ENCODE results near the gene PPP1R12A.
"Not testable (repeated sequence)": the region's sequence is repeated elsewhere in the genome, so short reads cannot be mapped to it uniquely, and the experiment has no call there.

The PPP1R12A gene

GRCh38 chr12:79891506-79892162 is 43.3 kb downstream of the PPP1R12A start:
- no peak for DNase-seq

- DNase-seq, result no peak
Measured at GRCh38 chr12:79887890-79888289, 47.0 kb downstream of the PPP1R12A start.

- peak in 1 of 2 experiments; percentile 20 for DNase-seq
Measured at GRCh38 chr12:79886917-79887519, 47.9 kb downstream of the PPP1R12A start.

GRCh38 chr12:79885911-79886490 is 48.9 kb downstream of the PPP1R12A start:
- DNase-seq, result no peak

- no peak for DNase-seq
Measured at GRCh38 chr12:79884401-79885006, 50.4 kb downstream of the PPP1R12A start.

GRCh38 chr12:79883216-79883615 is 51.7 kb downstream of the PPP1R12A start:
- no peak for DNase-seq

- no peak for DNase-seq
Measured at GRCh38 chr12:79881351-79881750, 53.5 kb downstream of the PPP1R12A start.

GRCh38 chr12:79878506-79878905 is 56.4 kb downstream of the PPP1R12A start:
- not testable (repeated sequence) for DNase-seq

GRCh38 chr12:79877246-79877645 is 57.7 kb downstream of the PPP1R12A start:
- no peak for DNase-seq

- no peak for DNase-seq
Measured at GRCh38 chr12:79874665-79875064, 60.2 kb downstream of the PPP1R12A start.

GRCh38 chr12:79873201-79873600 is 61.7 kb downstream of the PPP1R12A start:
- no peak for DNase-seq

- DNase-seq, result no peak
Measured at GRCh38 chr12:79871621-79872020, 63.3 kb downstream of the PPP1R12A start.

GRCh38 chr12:79870916-79871315 is 64.0 kb downstream of the PPP1R12A start:
- no peak for DNase-seq

GRCh38 chr12:79859646-79860045 is 75.3 kb downstream of the PPP1R12A start:
- no peak for DNase-seq

GRCh38 chr12:79858518-79858917 is 76.4 kb downstream of the PPP1R12A start:
- no peak for DNase-seq

GRCh38 chr12:79857675-79858074 is 77.2 kb downstream of the PPP1R12A start:
- no peak for DNase-seq

GRCh38 chr12:79850610-79851299 is 84.1 kb downstream of the PPP1R12A start:
- no peak for DNase-seq

- no peak for DNase-seq
Measured at GRCh38 chr12:79848339-79848738, 86.6 kb downstream of the PPP1R12A start.

- DNase-seq, result no peak
Measured at GRCh38 chr12:79847417-79847816, 87.5 kb downstream of the PPP1R12A start.

GRCh38 chr12:79844693-79845092 is 90.2 kb downstream of the PPP1R12A start:
- DNase-seq, result no peak

- no peak for DNase-seq
Measured at GRCh38 chr12:79843978-79844377, 90.9 kb downstream of the PPP1R12A start.

GRCh38 chr12:79842630-79843029 is 92.3 kb downstream of the PPP1R12A start:
- DNase-seq, result no peak

GRCh38 chr12:79841878-79842265 is 93.0 kb downstream of the PPP1R12A start:
- no peak for DNase-seq

All from NCI-H187 (cell line).